HUES48 (cell line): ENCODE measurements around the gene MGAT3.

Source experiments
- H3K27ac ChIP-seq: one replicate; pipeline ENCODE4 v1.7.0; 2013; ENCODE audit warnings: low read depth, low read length, inconsistent platforms
- H3K27me3 ChIP-seq: 2 replicates; pipeline ENCODE4 v1.6.1; 2013; ENCODE audit warnings: mild to moderate bottlenecking, low read length; ENCODE audit not compliant: control insufficient read depth, insufficient read depth
- H3K36me3 ChIP-seq: 2 replicates; pipeline ENCODE4 v1.6.1; 2013; ENCODE audit warnings: low read length; ENCODE audit not compliant: control insufficient read depth, insufficient read depth
- H3K4me1 ChIP-seq: 2 replicates; pipeline ENCODE4 v1.6.1; 2013; ENCODE audit warnings: mild to moderate bottlenecking, low read length; ENCODE audit not compliant: control insufficient read depth, insufficient read depth
- H3K4me3 ChIP-seq: 2 replicates; pipeline ENCODE4 v1.5.1; 2013; ENCODE audit warnings: mild to moderate bottlenecking, low read depth, low read length
- H3K9ac ChIP-seq: 2 replicates; pipeline ENCODE4 v1.6.1; 2013; ENCODE audit warnings: mild to moderate bottlenecking, low read depth, low read length, moderate library complexity
- H3K9me3 ChIP-seq: 2 replicates; pipeline ENCODE4 v1.6.1; 2013; ENCODE audit warnings: low read length; ENCODE audit not compliant: control insufficient read depth, insufficient read depth

MGAT3 gene

GRCh38 chr22:39437791-39438704 is 18.8 kb upstream of the MGAT3 start:
- H3K9me3 ChIP-seq, result no peaks in the 10 kb centered on the region
- peaks cover 4% of the 10 kb centered on the region; the same call in 1 of the 2 replicates for H3K27me3 ChIP-seq
- no peak overlapping the region for H3K4me3 ChIP-seq
- H3K36me3 ChIP-seq, result no peaks in the 10 kb centered on the region
- no peak overlapping the region for H3K9ac ChIP-seq
- peaks cover 6% of the 10 kb centered on the region; the same call in 1 of the 2 replicates for H3K4me1 ChIP-seq
- no peak overlapping the region for H3K27ac ChIP-seq

GRCh38 chr22:39439170-39439569 is 17.6 kb upstream of the MGAT3 start:
- H3K9ac ChIP-seq, result no peak overlapping the region
- H3K36me3 ChIP-seq, result no peaks in the 10 kb centered on the region
- no peaks in the 10 kb centered on the region for H3K9me3 ChIP-seq
- H3K4me1 ChIP-seq, result peaks cover 6% of the 10 kb centered on the region; the same call in 1 of the 2 replicates
- H3K27me3 ChIP-seq, result peaks cover 4% of the 10 kb centered on the region; the same call in 1 of the 2 replicates
- no peak overlapping the region for H3K4me3 ChIP-seq
- H3K27ac ChIP-seq, result no peak overlapping the region

GRCh38 chr22:39443398-39443797 is 13.4 kb upstream of the MGAT3 start:
- Histone ChIP-seq H3K27ac (no peak overlapping the region), H3K36me3 (no peaks in the 10 kb centered on the region), H3K4me3 (no peak overlapping the region), H3K9me3 (no peaks in the 10 kb centered on the region), H3K4me1 (no peaks in the 10 kb centered on the region), H3K27me3 (no peaks in the 10 kb centered on the region), H3K9ac (no peak overlapping the region)

GRCh38 chr22:39444247-39444800 is 12.5 kb upstream of the MGAT3 start:
- Histone ChIP-seq H3K4me3 (no peak overlapping the region), H3K9me3 (no peaks in the 10 kb centered on the region), H3K4me1 (no peaks in the 10 kb centered on the region), H3K36me3 (no peaks in the 10 kb centered on the region), H3K27ac (no peak overlapping the region), H3K27me3 (no peaks in the 10 kb centered on the region), H3K9ac (no peak overlapping the region)

- H3K36me3 ChIP-seq, result no peaks in the 10 kb centered on the region
- H3K27ac ChIP-seq, result no peak overlapping the region
- H3K9ac ChIP-seq, result no peak overlapping the region
- H3K27me3 ChIP-seq, result no peaks in the 10 kb centered on the region
- H3K4me1 ChIP-seq, result no peaks in the 10 kb centered on the region
- H3K9me3 ChIP-seq, result no peaks in the 10 kb centered on the region
- H3K4me3 ChIP-seq, result no peak overlapping the region
These were observed 11.8 kb upstream of the MGAT3 start for GRCh38 chr22:39444937-39445465.

GRCh38 chr22:39445678-39446077 is 11.1 kb upstream of the MGAT3 start:
- Histone ChIP-seq H3K4me3 (no peak overlapping the region), H3K27ac (no peak overlapping the region), H3K27me3 (no peaks in the 10 kb centered on the region), H3K36me3 (no peaks in the 10 kb centered on the region), H3K9me3 (no peaks in the 10 kb centered on the region), H3K4me1 (no peaks in the 10 kb centered on the region), H3K9ac (no peak overlapping the region)

- H3K9ac ChIP-seq, result no peak overlapping the region
- no peaks in the 10 kb centered on the region for H3K4me1 ChIP-seq
These were observed 10.5 kb upstream of the MGAT3 start for GRCh38 chr22:39446239-39446721.

GRCh38 chr22:39448205-39449054 is 8.4 kb upstream of the MGAT3 start:
- no peak overlapping the region for H3K27ac ChIP-seq
- no peak overlapping the region for H3K4me3 ChIP-seq
- H3K36me3 ChIP-seq, result no peaks in the 10 kb centered on the region
- no peak overlapping the region for H3K9ac ChIP-seq
- H3K4me1 ChIP-seq, result no peaks in the 10 kb centered on the region
- H3K9me3 ChIP-seq, result no peaks in the 10 kb centered on the region
- no peaks in the 10 kb centered on the region for H3K27me3 ChIP-seq

More at GRCh38 chr22:39446239-39446721, 10.5 kb upstream of the MGAT3 start:
- H3K27me3 ChIP-seq, result no peaks in the 10 kb centered on the region
- H3K27ac ChIP-seq, result no peak overlapping the region
- H3K4me3 ChIP-seq, result no peak overlapping the region
- H3K36me3 ChIP-seq, result no peaks in the 10 kb centered on the region
- H3K9me3 ChIP-seq, result no peaks in the 10 kb centered on the region

GRCh38 chr22:39449708-39450107 is 7.1 kb upstream of the MGAT3 start:
- Histone ChIP-seq H3K9ac (no peak overlapping the region), H3K27me3 (no peaks in the 10 kb centered on the region), H3K4me3 (no peak overlapping the region), H3K4me1 (peaks cover 4% of the 10 kb centered on the region; the same call in 1 of the 2 replicates), H3K9me3 (no peaks in the 10 kb centered on the region), H3K27ac (no peak overlapping the region), H3K36me3 (no peaks in the 10 kb centered on the region)

GRCh38 chr22:39450258-39450955 is 6.4 kb upstream of the MGAT3 start:
- H3K27ac ChIP-seq, result no peak overlapping the region
- peaks cover under 1% of the 10 kb centered on the region for H3K27me3 ChIP-seq
- H3K4me1 ChIP-seq, result peaks cover 4% of the 10 kb centered on the region; the same call in 1 of the 2 replicates
- H3K36me3 ChIP-seq, result no peaks in the 10 kb centered on the region
- H3K9me3 ChIP-seq, result no peaks in the 10 kb centered on the region
- H3K9ac ChIP-seq, result no peak overlapping the region
- no peak overlapping the region for H3K4me3 ChIP-seq
